NCI-H748 treated with DMSO at 0.1 percent for 48 hours (cell line): Measurements from ENCODE around the gene NKAIN2.
A peak's percentile ranks its signal among the peaks of the same experiment; 100 is the strongest.

Source experiments
- DNase-seq: peaks from one replicate; lab custom pipeline; 2025; lab: John Stamatoyannopoulos, UW

NKAIN2 gene

GRCh38 chr6:124769811-124770544 is 966.3 kb downstream of the NKAIN2 start:
- DNase-seq = no peak

GRCh38 chr6:124770784-124771183 is 967.1 kb downstream of the NKAIN2 start:
- DNase-seq = no peak

- no peak for DNase-seq
These were observed 969.2 kb downstream of the NKAIN2 start for GRCh38 chr6:124772733-124773319.

GRCh38 chr6:124775121-124775520 is 971.5 kb downstream of the NKAIN2 start:
- DNase-seq = no peak

GRCh38 chr6:124777863-124778262 is 974.2 kb downstream of the NKAIN2 start:
- no peak for DNase-seq

- no peak for DNase-seq
These were observed 977.0 kb downstream of the NKAIN2 start for GRCh38 chr6:124780623-124781022.

GRCh38 chr6:124783344-124783743 is 979.7 kb downstream of the NKAIN2 start:
- no peak for DNase-seq

- DNase-seq = no peak
These were observed 987.5 kb downstream of the NKAIN2 start for GRCh38 chr6:124791156-124791555.

- peak; percentile 23 for DNase-seq
These were observed 988.7 kb downstream of the NKAIN2 start for GRCh38 chr6:124792386-124792785.

- DNase-seq = no peak
These were observed 989.7 kb downstream of the NKAIN2 start for GRCh38 chr6:124793398-124793797.

GRCh38 chr6:124795643-124796463 is 992.2 kb downstream of the NKAIN2 start:
- peak; percentile 24 for DNase-seq

- no peak for DNase-seq
These were observed 992.9 kb downstream of the NKAIN2 start for GRCh38 chr6:124796464-124796970.

GRCh38 chr6:124797224-124797623 is 993.6 kb downstream of the NKAIN2 start:
- DNase-seq = no peak

GRCh38 chr6:124798942-124799496 is 995.4 kb downstream of the NKAIN2 start:
- DNase-seq = no peak

- DNase-seq = no peak
These were observed 996.0 kb downstream of the NKAIN2 start for GRCh38 chr6:124799638-124800037.

- DNase-seq = no peak
These were observed 996.6 kb downstream of the NKAIN2 start for GRCh38 chr6:124800222-124800621.

GRCh38 chr6:124812067-124812466 is 1008.4 kb downstream of the NKAIN2 start:
- no peak for DNase-seq

- DNase-seq = no peak
These were observed 1015.7 kb downstream of the NKAIN2 start for GRCh38 chr6:124819346-124819745.

GRCh38 chr6:124822204-124822613 is 1018.5 kb downstream of the NKAIN2 start:
- no peak for DNase-seq

GRCh38 chr6:124822721-124823120 is 1019.1 kb downstream of the NKAIN2 start:
- no peak for DNase-seq

GRCh38 chr6:124823240-124824111 is 1019.8 kb downstream of the NKAIN2 start:
- DNase-seq = no peak
